Activated T-cell treated with anti-CD3 and anti-CD28 coated beads for 48 hours (primary cell): ENCODE data around the gene MARVELD1.
A peak's percentile ranks its signal among the peaks of the same experiment; 100 is the strongest.
"Not testable (repeated sequence)": the region's sequence is repeated elsewhere in the genome, so short reads cannot be mapped to it uniquely, and the experiment has no call there.

Experiments
- DNase-seq: peaks from one replicate; pipeline ENCODE4 v3.0.0-alpha.2; 2020; ENCODE audit warnings: low read depth

MARVELD1 gene

DNA sequence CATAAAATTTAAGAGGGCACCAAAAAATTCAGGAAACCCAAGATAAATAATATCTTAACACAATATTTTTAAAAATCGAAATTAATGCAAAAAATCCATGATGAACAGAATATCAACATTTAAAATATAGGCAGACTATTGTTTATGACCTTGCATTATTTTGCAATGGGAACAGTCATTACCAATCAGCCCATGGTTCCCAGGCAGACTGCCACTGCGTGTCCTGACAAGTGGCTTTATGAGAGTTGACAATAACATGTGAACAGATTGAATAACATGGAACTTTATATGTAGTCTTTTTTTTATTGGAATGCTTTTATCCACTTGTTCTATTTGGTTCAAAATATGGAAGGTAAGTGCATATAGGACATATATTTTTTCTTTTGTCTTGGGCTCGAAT is 23.4 kb upstream of the MARVELD1 start:
- DNase-seq, result no peak

DNA sequence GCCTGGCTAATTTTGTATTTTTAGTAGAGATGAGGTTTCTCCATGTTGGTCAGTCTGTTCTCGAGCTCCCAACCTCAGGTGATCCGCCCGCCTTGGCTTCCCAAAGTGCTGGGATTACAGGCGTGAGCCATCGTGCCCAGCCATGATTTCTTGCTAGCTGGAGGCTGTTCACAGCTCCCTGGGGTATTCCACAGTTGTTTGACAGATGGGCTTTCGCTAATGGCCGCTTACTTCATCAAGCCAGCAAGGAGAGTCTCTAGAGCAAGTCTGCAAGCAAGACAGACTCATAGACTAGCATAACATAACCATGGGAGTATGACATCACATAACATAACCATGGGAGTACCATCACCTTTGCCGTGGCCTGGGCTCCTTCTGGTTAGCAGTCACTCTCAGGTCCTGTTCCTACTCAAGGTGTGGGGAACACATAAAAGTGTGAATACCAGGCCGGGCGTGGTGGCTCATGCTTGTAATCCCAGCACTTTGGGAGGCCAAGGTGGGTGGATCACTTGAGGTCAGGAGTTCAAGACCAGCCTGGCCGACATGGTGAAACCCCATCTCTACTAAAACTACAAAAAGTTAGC is 15.4 kb upstream of the MARVELD1 start:
- not testable (repeated sequence) for DNase-seq

DNA sequence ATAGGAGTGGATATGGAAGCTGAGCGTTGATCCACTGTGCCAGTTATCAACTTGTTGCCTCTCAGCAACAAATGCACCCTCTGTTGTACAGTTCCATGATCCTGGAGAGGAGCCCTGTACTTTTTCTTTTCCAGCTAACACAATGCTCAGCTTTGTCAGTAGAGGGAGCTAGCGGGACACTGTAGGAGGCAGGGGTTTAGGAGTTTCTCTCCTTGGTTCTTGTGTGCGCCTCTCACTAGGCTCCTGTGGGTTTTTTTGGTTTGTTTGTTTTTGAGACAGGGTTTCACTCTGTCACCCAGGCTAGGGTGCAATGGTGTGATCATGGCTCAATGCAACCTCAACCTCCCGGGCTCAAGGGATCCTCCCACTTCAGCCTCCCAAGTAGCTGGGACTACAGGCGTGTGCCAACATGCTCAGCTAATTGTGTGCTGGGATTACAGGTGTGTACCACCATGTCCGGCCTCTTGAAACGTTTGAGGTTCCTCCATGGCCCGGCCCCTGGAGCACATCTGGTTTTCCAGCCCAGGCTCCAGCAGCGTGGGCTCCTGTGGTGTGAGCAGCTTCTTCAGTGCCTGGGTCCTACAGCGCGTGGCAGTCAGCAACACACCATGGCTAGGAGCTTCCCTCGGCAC is 12.0 kb upstream of the MARVELD1 start:
- DNase-seq, result peak; percentile 5

DNA sequence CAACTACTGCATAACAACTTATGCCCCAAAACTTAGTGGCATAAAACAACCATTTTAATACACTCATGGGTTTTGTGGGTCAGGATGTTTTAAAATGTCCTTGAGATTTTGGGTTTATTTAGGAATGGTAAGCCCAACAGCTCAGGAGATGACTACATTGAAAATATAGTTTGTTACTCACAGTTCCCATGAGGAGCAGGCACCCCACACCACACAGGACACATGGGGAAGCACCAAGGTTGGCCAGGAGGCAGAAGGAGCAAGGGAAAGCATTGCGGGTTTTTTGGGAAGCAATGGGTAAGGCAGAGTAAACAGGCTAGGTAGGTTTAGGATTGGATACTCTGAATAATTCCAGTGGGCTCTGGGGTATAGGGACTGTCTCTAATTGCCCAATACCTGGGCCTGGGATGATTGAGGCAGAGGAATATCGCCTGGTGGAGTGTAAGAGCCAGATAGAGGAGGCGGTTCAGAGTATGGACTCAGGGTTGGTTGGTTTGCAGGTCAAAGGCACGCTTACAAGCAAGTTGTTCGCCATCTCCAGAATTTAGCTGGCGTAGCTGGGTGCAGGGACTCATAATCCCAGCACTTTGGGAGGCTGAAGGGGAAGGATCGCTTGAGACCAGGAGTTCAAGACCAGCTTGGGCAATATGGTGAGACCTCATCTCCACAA is 10.0 kb upstream of the MARVELD1 start:
- DNase-seq, result no peak

DNA sequence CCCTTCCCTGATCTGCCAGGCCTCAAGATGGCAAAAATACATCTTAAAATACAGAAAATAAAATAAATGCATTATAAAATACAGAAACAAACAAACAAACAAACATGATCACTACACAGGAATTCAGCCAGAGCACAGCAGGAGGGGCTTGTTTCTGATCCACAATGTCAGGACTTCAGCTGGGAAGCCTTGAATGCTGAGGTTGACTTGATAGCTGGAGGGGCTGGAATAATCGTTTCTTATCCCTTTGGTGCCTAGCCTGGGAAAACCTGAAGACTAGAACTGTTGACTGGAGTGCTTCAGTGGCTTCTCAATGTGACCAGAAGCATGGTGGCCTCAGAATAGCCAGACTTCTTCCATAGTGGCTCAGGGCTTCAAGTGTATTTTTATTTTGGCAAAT is 9.2 kb upstream of the MARVELD1 start:
- DNase-seq, result no peak

DNA sequence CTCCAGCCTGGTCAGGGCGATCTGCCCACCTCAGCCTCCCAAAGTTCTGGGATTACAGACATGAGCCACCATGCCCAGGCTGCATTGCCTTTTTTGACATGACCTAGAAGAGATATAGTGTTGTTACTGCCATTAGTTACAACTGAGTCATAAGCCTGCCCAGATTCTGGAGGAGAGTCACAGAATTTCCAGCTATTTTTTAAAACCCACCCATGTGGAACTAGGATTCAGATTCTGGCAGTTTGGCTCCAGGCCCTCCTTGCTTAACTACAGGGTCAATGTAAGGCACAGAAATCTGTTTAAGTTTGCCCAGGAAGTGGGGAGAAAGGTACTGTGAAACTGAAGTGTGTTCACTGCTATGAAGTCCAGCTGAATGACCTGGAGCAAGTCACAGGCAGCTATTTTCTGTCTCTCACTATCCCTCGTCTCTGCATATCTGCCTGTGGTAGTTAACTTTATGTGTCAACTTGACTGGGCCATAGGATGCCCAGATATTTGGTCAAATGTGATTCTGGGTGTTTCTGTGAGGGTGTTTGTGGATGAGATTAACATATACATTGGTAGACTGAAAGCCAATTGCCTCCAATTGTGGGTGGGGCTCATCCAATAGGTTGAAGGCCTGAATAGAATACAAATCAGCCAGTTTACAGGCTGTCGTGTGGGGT is 8.4 kb upstream of the MARVELD1 start:
- DNase-seq, result no peak

DNA sequence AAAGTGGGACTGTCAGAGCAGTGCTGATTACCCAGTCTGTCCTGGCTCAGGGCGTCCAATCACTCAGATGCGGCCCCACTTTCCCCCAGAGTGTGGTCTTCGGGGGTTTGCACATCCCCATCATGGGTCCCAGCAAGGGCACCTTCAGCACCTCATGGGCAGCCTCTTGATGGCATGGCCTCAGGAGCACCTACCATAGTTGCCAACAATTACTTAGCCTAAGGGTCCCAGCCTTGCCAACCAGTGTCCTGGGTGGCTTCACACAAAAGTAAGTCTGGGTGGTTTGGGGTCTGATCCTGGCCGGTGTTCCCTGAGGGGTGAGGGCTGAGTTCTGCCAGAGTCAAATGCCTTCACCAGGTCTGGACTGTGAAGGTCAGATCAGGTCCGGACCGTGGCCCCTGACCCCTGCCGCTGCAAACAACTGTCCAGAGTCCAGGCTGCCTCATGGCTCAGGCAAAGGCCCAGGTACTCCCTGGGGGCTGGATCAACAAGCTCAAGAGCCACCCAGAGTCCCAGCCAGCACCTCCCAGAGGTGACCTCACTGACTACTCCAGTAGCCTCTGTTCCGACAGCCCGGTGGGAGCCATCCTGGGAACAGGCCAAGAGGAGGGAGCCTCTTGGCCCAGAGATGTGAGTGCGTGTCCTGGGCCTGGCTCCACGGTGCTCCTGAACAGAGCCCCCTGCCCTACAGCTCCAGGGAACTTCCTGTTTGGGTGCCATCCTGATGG is 6.2 kb upstream of the MARVELD1 start:
- DNase-seq, result no peak

DNA sequence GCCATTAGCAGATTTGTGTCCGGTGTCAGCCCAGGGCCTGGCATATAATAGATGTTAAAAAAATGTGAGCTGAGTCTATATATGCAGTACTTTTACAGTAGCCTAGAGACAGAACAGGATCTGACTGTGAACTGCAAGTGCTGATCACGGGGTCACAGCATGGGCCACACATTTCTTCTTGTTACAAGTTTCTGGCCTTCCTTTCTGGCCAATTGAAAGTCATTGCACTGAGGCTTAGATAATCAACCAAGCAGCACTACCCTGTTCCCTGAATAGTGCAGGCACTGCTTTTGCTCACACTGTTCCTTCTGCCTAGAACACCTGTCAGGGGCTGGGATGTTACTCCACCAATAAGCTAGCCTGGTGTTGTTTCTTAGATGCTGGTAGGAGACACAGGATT is 5.4 kb upstream of the MARVELD1 start:
- no peak for DNase-seq

DNA sequence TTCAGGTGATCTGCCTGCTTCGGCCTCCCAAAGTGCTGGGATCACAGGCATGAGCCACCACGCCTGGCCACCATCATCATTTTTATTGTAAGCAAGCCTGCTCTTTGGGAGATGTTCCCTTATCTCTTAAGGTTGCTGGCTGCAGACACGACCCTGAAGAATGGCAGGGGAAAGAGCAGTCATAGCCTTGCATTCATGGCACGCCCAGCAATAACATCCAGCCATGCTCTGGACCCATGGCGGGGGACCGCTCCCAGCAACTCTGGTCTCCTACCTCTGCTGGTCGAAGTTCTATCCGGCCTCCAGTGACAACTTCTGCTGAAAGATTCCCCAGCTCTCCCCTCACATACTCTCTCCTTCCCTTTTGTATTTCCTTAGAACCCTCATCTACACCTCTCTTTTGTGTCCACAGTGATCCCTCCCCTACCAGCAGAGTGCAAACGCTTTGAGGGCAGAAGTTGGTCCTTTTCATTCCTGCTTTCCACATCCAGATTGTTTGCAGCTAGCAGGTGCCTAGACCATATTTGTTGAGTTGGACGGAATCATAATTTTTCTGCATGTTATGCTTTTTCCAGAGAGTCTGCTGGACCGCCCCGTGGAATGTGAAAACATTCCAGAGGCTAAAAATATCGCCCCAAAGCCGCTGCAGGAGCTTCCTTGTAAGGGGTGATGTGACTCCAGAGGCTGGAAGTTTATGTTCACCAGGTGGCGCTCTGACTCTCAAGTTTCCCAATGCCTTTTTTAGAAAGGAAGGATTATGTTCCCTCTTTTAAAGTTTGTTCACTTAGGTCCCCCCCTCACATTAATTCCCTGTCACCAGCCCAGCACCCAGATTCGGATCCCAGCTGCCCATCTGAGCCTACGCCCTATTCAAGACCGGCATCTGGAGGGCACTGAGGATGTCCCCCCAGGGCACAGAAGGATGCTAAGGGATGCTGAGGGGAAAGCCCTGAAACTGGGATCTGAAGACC is 4.3 kb upstream of the MARVELD1 start:
- DNase-seq, result peak; percentile 18

DNA sequence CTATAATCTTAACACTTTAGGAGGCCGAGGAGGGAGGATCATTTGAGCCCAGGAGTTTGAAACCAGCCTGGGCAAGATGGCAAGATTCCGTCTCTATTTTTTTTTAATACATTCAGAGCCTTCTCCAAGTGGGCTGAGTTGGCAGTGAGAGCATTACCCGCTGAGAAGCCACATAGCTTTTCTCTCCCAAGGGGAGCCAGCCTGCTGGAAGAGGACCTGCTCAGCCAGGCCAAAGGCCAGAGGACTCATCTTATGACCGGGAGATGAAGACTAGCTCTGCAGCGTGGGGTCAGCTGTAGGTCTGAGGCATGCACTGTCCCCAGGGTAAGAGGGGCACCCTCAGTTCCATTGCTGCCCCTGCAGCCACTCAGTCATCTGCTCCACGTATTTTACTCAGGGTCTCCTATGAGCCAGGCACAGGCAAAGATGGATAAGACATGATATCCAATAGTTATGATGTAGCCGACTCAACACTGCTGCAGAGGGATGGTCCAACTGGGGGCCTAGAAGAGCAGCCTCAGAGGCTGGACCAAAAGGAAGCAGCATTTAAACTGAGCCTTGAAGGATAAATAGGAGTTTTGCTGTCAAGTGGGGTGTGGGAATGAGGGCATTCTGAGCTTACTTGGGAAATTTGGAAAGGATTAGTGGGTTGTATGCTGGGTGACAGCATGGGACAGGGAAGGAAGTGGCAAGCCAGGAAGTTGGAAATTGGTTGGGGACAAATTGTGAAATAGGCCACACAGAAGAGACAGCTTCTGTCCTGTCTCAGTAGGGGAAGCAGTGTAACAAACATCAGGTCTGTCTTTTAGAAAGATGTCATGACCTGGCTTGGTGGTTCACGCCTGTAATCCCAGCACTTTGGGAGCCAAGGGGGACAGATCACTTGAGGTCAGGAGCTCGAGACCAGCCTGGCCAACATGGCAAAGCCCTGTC is 1.6 kb upstream of the MARVELD1 start:
- no peak for DNase-seq

DNA sequence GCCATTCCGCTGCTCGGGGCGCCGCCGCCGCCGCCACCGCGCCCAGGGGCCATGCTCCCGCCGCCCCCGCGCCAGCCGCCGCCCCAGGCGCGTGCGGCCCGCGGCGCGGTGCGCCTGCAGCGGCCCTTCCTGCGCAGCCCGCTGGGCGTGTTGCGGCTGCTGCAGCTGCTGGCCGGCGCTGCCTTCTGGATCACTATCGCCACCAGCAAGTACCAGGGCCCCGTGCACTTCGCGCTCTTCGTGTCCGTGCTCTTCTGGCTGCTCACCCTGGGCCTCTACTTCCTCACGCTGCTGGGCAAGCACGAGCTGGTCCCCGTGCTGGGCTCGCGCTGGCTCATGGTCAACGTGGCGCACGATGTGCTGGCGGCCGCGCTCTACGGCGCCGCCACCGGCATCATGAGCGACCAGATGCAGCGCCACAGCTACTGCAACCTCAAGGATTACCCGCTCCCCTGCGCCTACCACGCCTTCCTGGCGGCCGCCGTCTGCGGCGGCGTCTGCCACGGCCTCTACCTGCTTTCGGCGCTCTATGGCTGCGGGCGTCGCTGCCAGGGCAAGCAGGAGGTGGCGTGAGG is 383 bp downstream of the MARVELD1 start:
- DNase-seq, result peak; percentile 53

DNA sequence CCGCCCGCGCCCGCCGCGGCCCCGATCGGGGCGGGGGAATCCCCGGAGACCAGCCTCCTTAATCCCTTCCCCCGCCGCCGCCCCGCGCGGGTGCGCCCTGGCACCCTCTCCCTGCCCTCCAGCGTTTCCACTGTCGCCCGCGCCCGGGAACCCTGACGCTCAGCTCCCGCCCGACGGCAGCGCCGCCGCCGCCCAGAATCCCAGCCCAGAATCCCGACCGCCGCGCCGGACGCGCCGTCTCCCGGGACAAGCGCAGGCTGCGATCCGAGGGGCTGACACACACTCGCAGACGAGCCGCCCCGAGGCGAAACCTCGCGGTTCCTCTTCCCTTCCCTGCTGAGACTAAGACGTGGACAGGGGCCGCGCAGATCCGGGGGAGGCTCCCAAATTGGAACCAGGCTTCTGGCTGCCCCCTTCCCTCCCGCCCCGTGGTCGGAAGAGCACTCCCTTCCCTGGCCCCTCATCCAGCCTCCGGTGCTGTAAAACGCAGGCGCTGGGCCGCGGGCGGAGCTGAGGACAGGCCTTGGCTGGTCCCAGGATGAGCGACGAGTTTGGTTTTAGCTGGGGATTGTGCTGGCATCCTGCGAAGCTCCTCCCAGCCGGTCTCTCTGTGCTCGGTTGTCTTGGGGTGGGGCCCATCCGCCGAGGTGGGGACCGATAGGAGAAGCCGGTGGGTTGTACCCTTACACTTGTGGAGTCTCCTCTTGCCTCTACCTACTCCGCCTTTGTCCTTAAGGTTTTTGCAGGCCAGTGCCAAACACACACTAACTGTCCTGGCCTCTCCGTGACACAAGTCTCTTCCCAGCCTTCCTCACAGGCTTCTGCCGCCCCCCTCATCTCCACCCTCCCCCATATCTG is 1.1 kb downstream of the MARVELD1 start:
- DNase-seq, result no peak

DNA sequence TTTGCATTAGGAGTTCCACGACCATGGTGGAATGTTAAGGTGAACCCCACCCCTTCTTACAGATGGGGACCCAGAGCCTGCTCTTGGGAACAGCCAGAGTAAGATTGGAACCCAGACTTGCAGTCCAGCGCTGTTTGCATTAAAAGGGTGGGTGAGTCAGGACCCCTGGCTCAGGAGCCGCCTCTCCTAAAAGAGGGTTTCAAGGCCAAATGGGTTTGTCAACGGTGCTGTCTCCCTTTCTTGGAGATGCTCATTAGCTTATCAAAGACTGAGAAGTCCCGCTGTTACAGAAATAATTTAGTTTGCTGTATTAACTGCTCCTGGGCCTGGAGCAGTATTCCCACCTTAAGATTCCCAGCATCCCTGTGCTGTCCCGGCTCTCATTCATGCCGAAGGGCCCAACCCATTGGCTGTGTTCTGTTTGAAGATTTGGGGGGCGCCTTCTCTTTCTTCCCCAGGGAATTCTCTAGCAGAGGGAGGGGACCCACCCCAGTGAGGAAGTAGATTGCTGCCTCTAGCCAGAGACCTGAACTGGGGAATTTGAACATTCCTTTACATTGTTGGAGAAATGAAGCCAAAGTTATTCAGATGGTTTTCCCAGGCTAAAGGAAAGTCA is 1.8 kb downstream of the MARVELD1 start:
- DNase-seq, result no peak

DNA sequence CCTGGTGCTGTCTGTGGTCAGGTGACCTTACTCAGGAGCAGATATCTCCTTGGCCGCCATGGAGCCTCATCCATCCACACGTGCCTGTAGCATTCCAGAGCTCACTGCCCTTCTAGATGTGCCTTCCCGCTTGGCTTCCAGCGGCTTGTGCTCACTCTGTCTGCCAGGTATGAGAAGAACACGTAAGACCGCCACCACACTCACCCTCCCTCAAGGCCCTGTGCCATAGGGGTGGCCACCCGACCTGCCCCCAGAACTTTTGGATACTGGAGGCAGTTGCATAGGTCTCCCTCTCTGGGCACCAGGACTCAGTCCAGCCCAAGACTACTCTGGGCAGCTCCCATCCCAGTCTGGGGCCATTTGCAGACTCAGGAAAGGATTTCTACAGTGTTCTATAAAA is 4.1 kb downstream of the MARVELD1 start:
- DNase-seq, result no peak

DNA sequence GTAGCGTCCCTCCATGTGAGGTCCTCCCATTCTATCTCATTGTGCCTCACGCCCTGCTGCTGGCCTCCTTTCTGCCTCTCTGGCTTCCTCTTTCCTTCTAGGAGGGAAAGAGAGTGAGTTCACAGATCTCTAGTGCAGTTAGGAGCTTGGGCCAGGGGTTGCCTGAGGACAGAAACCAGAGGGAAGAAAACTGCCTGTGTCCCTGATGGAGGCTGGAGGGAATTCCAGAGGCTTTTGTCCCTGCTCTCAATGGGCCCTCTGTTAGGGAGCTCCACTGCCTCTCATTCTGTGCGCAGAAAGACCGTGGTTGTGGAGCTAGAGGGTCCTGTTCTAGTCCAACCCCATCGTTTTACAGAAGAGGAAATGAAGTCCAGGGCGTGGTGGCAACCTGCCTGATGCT is 4.6 kb downstream of the MARVELD1 start:
- DNase-seq, result no peak

DNA sequence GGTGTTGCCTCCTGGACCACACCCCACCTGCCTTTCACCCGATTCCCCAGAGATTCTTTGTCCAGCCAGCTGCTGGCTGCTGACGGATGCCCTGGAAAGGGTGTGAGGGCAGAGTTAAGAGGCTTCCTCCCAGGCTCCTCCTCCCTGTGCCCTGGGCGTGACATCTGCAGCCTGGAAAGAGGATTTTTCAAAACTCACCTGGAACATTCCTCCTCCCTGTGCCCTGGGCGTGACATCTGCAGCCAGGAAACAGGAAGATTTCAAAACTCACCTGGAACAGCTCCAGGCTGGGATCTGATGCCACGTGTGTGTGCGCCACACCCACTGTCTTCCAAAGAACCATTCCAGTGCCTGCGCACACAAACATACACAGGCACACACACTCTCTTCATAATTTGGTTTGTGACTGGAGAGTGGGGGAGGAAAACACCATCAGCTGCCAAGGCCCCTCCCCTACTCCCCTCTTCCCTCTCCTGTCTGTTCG is 5.2 kb downstream of the MARVELD1 start:
- DNase-seq, result no peak

DNA sequence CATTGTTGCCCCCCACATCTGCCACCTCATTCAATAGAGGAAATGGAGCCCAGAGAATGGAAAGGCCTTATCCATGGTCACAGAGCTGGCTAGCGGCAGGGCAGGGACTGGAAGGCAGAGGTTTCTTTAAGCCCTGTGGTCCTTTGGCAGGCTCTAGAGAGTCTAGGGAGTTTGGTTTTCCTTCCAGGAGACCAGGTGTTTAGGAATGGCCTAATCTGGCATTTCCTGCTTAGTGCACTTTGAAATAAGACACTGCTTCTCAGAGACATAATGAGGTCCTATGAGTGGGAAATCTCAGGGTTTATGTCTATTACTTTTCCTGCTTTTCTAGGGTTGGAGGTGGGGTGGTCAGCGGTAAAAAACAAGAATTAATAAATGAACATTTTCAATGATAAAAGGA is 6.1 kb downstream of the MARVELD1 start:
- no peak for DNase-seq
